RWPE1 (cell line): ENCODE data around the gene ACOD1.

Source experiments
- CTCF ChIA-PET: fragments of 350-600 bp; sonication (Branson Sonifier 250); formaldehyde crosslinking; extraction: SDS; loops from one replicate; lab custom pipeline; 2021; lab: Yijun Ruan, JAX
- POLR2A ChIA-PET: fragments of 400-600 bp; formaldehyde crosslinking; extraction: SDS; loops from one replicate; lab custom pipeline; 2020; ENCODE audit warnings: antibody characterized with exemption; ENCODE audit not compliant: low non-redundant PET; lab: Yijun Ruan, JAX
- DNase-seq: peaks from one replicate; pipeline ENCODE4 v3.0.0; 2012; ENCODE audit warnings: low spot score
- H3K27ac ChIP-seq: fragments of 450-650 bp; 2 replicates; pipeline ENCODE4 v1.5.1; 2017
- TF ChIP-seq, protein P1 (sequence below): fragments of 450-650 bp; conservative IDR thresholded peaks from 2 replicates; pipeline ENCODE4 v1.5.1; 2017; ENCODE audit warnings: low read depth, mild to moderate bottlenecking

ACOD1 gene

DNA sequence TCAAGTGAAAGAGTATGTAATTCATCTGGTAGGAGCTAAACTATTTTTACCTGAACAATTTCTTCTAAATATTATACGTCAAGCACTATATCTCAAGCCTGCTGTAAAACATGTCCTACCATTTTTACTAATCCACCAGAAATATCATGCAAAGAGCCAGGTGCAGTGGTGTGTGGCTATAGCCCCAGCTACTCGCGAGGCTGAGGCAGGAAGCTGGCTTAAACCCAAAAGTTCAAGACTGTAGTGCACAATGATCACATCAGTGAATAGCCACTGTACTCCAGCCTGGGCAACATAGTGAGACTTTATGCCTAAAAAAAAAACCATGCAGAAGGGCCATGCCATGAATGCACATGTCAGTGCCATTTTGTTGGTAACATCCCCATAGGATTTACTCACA is 22.9 kb downstream of the ACOD1 start:
- ChIA-PET POLR2A (no interaction called here), CTCF (interaction anchor here (1.6 kb wide), 1 partner anchor 9 kb away, joined by 3 read pairs; no protein-coding TSS in a partner anchor)
- no peak for DNase-seq
- H3K27ac ChIP-seq = no peak overlapping the region
- TF ChIP-seq, protein P1, sequence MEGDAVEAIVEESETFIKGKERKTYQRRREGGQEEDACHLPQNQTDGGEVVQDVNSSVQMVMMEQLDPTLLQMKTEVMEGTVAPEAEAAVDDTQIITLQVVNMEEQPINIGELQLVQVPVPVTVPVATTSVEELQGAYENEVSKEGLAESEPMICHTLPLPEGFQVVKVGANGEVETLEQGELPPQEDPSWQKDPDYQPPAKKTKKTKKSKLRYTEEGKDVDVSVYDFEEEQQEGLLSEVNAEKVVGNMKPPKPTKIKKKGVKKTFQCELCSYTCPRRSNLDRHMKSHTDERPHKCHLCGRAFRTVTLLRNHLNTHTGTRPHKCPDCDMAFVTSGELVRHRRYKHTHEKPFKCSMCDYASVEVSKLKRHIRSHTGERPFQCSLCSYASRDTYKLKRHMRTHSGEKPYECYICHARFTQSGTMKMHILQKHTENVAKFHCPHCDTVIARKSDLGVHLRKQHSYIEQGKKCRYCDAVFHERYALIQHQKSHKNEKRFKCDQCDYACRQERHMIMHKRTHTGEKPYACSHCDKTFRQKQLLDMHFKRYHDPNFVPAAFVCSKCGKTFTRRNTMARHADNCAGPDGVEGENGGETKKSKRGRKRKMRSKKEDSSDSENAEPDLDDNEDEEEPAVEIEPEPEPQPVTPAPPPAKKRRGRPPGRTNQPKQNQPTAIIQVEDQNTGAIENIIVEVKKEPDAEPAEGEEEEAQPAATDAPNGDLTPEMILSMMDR = no peak

DNA sequence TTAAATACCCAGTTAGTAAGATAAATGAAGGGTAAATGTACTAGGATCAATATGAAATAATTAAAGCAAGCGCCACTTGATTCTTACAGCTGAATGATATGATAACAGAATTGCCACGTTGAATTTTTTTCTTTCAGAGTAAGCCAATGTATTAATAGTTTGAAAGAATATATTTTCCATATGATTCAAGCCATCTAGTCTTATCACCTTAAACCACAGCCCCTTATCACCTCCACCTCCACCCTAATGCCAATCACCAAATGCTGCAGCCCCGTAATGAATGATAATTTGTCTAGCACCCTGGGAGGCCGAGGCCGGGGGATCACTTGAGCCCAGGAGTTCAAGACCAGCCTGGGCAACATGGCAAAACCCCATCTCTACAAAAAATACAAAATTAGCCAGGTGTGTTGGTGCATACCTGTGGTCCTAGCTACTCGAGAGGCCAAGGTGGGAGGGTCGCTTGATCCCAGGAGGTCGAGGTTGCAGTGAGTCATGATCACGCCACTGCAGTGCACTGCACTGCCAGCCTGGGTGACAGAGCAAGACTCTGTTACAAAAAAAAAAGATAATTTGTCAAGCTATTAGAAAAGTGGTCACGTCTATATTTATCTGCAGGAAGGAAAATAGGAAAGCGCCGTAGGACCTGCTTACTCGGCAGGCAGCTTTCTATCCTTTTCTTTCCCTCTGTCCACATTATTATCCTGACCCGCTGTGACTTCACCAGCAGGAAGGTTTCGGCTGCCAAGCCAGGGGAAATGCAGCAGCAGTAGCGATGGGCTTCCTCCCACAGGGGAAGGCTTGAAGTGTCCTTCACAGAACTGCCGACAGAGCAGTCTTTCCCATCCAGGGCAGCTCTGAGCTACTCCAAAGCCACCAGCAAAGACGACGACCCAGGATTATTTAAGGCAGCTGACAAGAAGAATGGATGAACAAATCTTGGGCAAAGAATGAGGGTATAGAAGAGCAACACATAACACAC is 23.8 kb downstream of the ACOD1 start:
- CTCF ChIA-PET = interaction anchor here (0.7 to 1.6 kb wide), 2 partner anchors 8 to 42 kb away, joined by 3 read pairs; no protein-coding TSS in a partner anchor

DNA sequence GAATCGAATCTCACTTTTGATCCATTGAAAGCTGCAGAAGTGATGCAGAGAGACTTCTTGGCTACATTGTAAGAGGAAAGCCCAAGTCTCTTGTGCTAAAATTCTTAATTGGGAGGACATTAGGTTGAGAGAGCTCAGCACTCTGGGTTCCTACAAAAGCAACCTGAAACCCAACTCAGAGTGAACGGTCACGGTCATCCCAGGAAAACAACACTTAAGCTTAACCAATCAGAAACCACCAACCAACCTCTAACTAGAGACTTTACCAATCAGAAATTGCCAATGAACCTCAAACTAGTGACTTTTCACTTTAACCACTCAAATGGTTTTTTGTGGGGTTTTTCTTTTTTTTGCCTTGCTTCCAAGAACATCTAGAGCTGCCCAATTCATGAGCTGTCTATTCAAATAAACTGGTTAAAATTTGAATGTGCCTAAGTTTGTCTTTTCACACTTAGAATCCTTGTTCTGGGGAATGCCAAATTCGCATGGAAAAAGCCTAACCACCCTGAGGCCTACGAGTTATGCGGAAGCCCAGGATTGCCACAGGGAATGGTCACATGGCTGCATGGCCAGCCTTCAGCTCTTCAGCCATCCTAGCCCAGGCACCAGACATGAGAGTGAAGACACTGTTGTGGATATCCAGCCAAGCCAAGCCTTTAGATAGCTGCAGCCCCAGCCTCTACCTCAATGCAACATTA is 25.8 kb downstream of the ACOD1 start:
- DNase-seq = no peak
- ChIA-PET POLR2A (no interaction called here), CTCF (no interaction called here)
- TF ChIP-seq, protein P1 = no peak
- H3K27ac ChIP-seq = no peak overlapping the region

More for the DNA sequence above, 23.8 kb downstream of the ACOD1 start:
- TF ChIP-seq, protein P1 = no peak
- no peak for DNase-seq
- no peak overlapping the region for H3K27ac ChIP-seq
- POLR2A ChIA-PET = no interaction called here

DNA sequence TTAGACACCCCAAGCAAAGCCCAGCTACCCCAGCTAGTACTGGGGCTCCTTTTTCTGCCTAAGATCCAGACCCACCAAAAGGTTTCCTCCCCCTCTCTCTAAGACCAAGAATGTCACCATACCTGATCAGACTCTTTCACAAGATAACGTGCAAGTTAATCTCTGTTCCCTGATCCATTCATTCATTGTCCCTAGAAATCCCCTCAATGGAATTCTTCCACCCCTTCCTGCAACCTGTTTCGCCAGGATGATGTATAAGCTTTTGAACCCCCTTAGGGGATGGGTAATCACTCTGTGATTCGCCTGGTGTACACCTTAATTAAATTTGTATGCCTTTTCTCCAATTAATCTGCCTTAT is 26.3 kb downstream of the ACOD1 start:
- CTCF ChIA-PET = no interaction called here
- TF ChIP-seq, protein P1 = no peak

DNA sequence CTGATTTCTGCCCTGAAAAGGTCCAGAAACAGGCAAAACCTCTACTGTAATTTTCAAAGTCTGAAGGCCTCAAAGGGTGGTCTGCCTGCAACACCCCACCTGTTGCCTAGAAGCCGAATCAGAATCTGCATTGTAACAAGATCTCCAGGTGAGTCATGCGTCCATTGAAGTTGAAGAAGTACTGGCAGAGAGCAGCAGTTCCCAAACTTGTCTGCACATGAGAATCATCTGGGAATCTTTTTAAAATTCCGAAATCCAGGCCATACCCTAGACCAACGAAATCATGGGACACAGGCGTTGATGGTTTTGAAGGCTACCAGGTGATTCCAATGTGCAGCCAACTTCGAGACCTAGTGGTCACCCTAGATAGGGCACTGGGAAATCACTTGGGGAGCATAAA is 27.6 kb downstream of the ACOD1 start:
- DNase-seq = no peak
- peak overlapping the region; percentile 52 for H3K27ac ChIP-seq
- TF ChIP-seq, protein P1 = no peak
- ChIA-PET CTCF (interaction anchor here (1.0 kb wide), 1 partner anchor 91 kb away, joined by 4 read pairs; no protein-coding TSS in a partner anchor), POLR2A (no interaction called here)

More for the DNA sequence above, 26.3 kb downstream of the ACOD1 start:
- DNase-seq = no peak
- no peak overlapping the region for H3K27ac ChIP-seq
- POLR2A ChIA-PET = no interaction called here

DNA sequence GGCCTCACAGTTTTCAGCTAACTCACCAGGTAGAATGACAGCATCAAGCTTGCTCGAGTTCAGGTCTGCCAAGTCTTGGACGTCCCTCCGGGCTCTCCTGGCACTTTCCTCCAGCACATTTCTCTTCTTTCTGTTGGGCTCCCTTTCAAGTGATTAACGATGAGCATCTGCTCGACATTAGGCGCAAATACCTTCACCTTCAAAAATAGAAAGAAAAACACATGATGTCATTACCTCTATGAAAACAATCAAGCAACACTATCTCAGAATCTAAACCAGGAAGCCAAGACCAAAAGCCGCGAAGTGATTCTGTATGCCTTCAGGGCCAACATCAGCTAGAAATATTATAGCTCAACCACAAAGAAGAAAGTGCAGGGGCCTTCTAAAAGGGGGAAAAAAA is 28.2 kb downstream of the ACOD1 start:
- ChIA-PET POLR2A (no interaction called here), CTCF (interaction anchor here (0.5 to 1.0 kb wide), 2 partner anchors 29 to 92 kb away, joined by 4 to 5 read pairs; no protein-coding TSS in a partner anchor)
- no peak for DNase-seq
- TF ChIP-seq, protein P1 = no peak
- H3K27ac ChIP-seq = peak overlapping the region; percentile 52
